Measurements from ENCODE around the gene LRP8. TPM values are rescaled to one million over a fixed set of nuclear protein-coding genes. Genes with fewer than 3 reads are reported as not detected.

Gene LRP8
- total and polyA plus RNA-seq, 9 of the 15 experiments (the other 6 are each of a cell fraction or from before 2014, with no cell fraction given) = 7.1 to 56.1 (median 31.3) TPM

DNA sequence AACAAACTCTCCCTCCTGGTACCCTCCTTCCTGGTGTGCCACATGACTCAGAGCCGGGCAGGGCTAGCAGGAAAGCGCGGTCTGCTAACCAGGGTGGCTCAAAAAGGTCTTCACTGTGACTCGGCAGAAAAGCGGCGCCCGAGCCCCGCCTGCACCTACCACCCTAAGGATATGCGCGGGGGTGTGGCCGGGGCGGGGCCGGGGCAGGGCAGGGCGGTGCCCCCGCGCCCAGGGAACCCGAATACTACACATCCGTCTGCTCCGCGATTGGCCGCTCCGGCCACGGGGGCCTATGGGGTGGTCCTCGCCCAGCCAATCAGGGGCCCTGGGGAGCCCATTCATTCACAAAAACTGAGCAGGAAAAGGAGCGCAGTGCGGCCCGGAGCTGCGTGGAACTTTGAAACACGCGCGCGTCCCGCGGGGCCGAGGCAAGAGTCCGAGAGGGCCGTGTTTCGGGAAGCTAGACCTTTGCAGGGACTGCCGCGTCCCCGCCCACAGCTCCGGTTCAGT is 1.7 kb downstream of the LRP8 start (continued):
- TF ChIP-seq, protein P1, sequence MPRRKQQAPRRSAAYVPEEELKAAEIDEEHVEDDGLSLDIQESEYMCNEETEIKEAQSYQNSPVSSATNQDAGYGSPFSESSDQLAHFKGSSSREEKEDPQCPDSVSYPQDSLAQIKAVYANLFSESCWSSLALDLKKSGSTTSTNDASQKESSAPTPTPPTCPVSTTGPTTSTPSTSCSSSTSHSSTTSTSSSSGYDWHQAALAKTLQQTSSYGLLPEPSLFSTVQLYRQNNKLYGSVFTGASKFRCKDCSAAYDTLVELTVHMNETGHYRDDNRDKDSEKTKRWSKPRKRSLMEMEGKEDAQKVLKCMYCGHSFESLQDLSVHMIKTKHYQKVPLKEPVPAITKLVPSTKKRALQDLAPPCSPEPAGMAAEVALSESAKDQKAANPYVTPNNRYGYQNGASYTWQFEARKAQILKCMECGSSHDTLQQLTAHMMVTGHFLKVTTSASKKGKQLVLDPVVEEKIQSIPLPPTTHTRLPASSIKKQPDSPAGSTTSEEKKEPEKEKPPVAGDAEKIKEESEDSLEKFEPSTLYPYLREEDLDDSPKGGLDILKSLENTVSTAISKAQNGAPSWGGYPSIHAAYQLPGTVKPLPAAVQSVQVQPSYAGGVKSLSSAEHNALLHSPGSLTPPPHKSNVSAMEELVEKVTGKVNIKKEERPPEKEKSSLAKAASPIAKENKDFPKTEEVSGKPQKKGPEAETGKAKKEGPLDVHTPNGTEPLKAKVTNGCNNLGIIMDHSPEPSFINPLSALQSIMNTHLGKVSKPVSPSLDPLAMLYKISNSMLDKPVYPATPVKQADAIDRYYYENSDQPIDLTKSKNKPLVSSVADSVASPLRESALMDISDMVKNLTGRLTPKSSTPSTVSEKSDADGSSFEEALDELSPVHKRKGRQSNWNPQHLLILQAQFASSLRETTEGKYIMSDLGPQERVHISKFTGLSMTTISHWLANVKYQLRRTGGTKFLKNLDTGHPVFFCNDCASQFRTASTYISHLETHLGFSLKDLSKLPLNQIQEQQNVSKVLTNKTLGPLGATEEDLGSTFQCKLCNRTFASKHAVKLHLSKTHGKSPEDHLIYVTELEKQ (CRISPR knock-in tag; IDR thresholded peaks at IDR 0.05) = no peak
- TF ChIP-seq XRCC4 (IDR thresholded peaks at IDR 0.05; ENCODE audit: extremely low read depth, insufficient read depth, insufficient read length) = no peak
- no peak for TF ChIP-seq ZNF699 (CRISPR knock-in tag; IDR thresholded peaks at IDR 0.05; ENCODE audit: insufficient replicate concordance)
- TF ChIP-seq, protein P2, sequence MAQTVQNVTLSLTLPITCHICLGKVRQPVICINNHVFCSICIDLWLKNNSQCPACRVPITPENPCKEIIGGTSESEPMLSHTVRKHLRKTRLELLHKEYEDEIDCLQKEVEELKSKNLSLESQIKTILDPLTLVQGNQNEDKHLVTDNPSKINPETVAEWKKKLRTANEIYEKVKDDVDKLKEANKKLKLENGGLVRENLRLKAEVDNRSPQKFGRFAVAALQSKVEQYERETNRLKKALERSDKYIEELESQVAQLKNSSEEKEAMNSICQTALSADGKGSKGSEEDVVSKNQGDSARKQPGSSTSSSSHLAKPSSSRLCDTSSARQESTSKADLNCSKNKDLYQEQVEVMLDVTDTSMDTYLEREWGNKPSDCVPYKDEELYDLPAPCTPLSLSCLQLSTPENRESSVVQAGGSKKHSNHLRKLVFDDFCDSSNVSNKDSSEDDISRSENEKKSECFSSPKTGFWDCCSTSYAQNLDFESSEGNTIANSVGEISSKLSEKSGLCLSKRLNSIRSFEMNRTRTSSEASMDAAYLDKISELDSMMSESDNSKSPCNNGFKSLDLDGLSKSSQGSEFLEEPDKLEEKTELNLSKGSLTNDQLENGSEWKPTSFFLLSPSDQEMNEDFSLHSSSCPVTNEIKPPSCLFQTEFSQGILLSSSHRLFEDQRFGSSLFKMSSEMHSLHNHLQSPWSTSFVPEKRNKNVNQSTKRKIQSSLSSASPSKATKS (CRISPR knock-in tag; IDR thresholded peaks at IDR 0.05) = no peak
- no peak for TF ChIP-seq PTBP1 (IDR thresholded peaks at IDR 0.05; ENCODE audit: low read depth, low read length)
- TF ChIP-seq, protein P3, sequence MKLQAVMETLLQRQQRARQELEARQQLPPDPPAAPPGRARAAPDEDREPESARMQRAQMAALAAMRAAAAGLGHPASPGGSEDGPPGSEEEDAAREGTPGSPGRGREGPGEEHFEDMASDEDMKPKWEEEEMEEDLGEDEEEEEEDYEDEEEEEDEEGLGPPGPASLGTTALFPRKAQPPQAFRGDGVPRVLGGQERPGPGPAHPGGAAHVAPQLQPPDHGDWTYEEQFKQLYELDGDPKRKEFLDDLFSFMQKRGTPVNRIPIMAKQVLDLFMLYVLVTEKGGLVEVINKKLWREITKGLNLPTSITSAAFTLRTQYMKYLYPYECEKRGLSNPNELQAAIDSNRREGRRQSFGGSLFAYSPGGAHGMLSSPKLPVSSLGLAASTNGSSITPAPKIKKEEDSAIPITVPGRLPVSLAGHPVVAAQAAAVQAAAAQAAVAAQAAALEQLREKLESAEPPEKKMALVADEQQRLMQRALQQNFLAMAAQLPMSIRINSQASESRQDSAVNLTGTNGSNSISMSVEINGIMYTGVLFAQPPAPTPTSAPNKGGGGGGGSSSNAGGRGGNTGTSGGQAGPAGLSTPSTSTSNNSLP (IDR thresholded peaks at IDR 0.05; ENCODE audit: borderline replicate concordance, low read depth, low read length) = no peak
- peak; percentile 98 for TF ChIP-seq C11orf30 (IDR thresholded peaks at IDR 0.05; ENCODE audit: low read depth)
- TF ChIP-seq ZFX (CRISPR knock-in tag; IDR thresholded peaks at IDR 0.05) = peak; percentile 72
- no peak; the same call in 1 of the 2 replicates for TF ChIP-seq ETV1 (tag; conservative IDR thresholded peaks at IDR 0.05; ENCODE audit: low read depth)
- TF ChIP-seq CBX3 (IDR thresholded peaks at IDR 0.05; ENCODE audit: borderline replicate concordance in 1 of 2, low read length in 2 of 2) = peak in 1 of 2 experiments; percentile 56; a peak in 1 of 3 replicates
- TF ChIP-seq SRSF3 (IDR thresholded peaks at IDR 0.05; ENCODE audit: insufficient read depth, low read length) = no peak
- no peak for TF ChIP-seq MCM7 (IDR thresholded peaks at IDR 0.05)
- TF ChIP-seq SAFB2 (IDR thresholded peaks at IDR 0.05; ENCODE audit: borderline replicate concordance, low read depth, low read length, severe bottlenecking) = no peak
- TF ChIP-seq, protein P4, sequence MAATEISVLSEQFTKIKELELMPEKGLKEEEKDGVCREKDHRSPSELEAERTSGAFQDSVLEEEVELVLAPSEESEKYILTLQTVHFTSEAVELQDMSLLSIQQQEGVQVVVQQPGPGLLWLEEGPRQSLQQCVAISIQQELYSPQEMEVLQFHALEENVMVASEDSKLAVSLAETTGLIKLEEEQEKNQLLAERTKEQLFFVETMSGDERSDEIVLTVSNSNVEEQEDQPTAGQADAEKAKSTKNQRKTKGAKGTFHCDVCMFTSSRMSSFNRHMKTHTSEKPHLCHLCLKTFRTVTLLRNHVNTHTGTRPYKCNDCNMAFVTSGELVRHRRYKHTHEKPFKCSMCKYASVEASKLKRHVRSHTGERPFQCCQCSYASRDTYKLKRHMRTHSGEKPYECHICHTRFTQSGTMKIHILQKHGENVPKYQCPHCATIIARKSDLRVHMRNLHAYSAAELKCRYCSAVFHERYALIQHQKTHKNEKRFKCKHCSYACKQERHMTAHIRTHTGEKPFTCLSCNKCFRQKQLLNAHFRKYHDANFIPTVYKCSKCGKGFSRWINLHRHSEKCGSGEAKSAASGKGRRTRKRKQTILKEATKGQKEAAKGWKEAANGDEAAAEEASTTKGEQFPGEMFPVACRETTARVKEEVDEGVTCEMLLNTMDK (IDR thresholded peaks at IDR 0.05; ENCODE audit: borderline replicate concordance, insufficient read depth, low read depth, low read length, poor library complexity, severe bottlenecking) = no peak
- TF ChIP-seq CEBPG (CRISPR knock-in tag; IDR thresholded peaks at IDR 0.05) = no peak
- TF ChIP-seq CEBPG (tag; conservative IDR thresholded peaks at IDR 0.05 in 1 of 2, IDR thresholded peaks at IDR 0.05 in 1 of 2) = no peak
- peak; percentile 65; the same call in 1 of the 2 replicates for TF ChIP-seq EP300 (IDR thresholded peaks at IDR 0.05; ENCODE audit: low read length)
- no peak for TF ChIP-seq HDAC6 (IDR thresholded peaks at IDR 0.05; ENCODE audit: low read depth, low read length)

Measured in K562 (cell line).